PC-3 (cell line): Measurements from ENCODE around the gene GRIA2. TPM values are rescaled to one million over a fixed set of nuclear protein-coding genes. Genes with fewer than 3 reads are reported as not detected.

ENCODE experiments used
- ATAC-seq: fragments of 200-7000 bp; cut with Tn5 transposase; 2 replicates; pipeline ENCODE4 v1.9.1; 2020; ENCODE audit warnings: mild to moderate bottlenecking, moderate library complexity
- BruUV-seq: library from RNA; stranded (reverse); fragments of 400-500 nt; replicated peaks from 2 replicates; lab custom pipeline; 2021; lab: Mats Ljungman, UMichigan
- CTCF ChIA-PET: fragments of 300-600 bp; sonication (Branson Sonifier 250); formaldehyde crosslinking; loops from one replicate; lab custom pipeline; 2022; ENCODE audit warnings: antibody characterized with exemption; lab: Charles Lee
- POLR2A ChIA-PET: fragments of 300-600 bp; sonication (Branson Sonifier 250); formaldehyde crosslinking; loops from one replicate; lab custom pipeline; 2022; ENCODE audit warnings: antibody characterized with exemption; ENCODE audit not compliant: unreplicated experiment; lab: Charles Lee
- DNase-seq: peaks from one replicate; pipeline ENCODE4 v3.0.0-alpha.2; 2015
- H2AFZ ChIP-seq: fragments of 300-600 bp; sonication (generic); 2 replicates; pipeline ENCODE4 v1.6.0; 2016; ENCODE audit warnings: antibody characterized with exemption, low read length
- H3F3A ChIP-seq: fragments of 300-600 bp; sonication (generic); one replicate; pipeline ENCODE4 v1.6.0; 2017; ENCODE audit warnings: antibody characterized with exemption, low read length, control low read depth, mild to moderate bottlenecking; ENCODE audit not compliant: unreplicated experiment
- H3K27ac ChIP-seq: fragments of 300-600 bp; sonication (generic); 2 replicates; pipeline ENCODE4 v1.5.1; 2016; ENCODE audit warnings: mild to moderate bottlenecking, low read length
- H3K27me3 ChIP-seq: fragments of 300-600 bp; sonication (generic); 2 replicates; pipeline ENCODE4 v1.6.1; 2016; ENCODE audit warnings: low read length, mixed read lengths
- H3K36me3 ChIP-seq: fragments of 300-600 bp; sonication (generic); 2 replicates; pipeline ENCODE4 v1.6.1; 2016; ENCODE audit warnings: low read depth, mixed run types, low read length, mixed read lengths
- H3K4me1 ChIP-seq: fragments of 300-600 bp; sonication (generic); 2 replicates; pipeline ENCODE4 v1.5.1; 2016; ENCODE audit warnings: low read length; ENCODE audit not compliant: insufficient read depth
- H3K4me2 ChIP-seq: fragments of 300-600 bp; sonication (generic); 2 replicates; pipeline ENCODE4 v1.6.0; 2016; ENCODE audit warnings: low read length
- H3K4me3 ChIP-seq: fragments of 300-600 bp; sonication (generic); 2 replicates; pipeline ENCODE4 v1.5.1; 2016; ENCODE audit warnings: mild to moderate bottlenecking, low read length, mixed read lengths
- H3K79me2 ChIP-seq: fragments of 300-600 bp; sonication (generic); 2 replicates; pipeline ENCODE4 v1.6.1; 2017; ENCODE audit warnings: low read length, mixed read lengths
- H3K9ac ChIP-seq: fragments of 300-600 bp; sonication (generic); 2 replicates; pipeline ENCODE4 v1.6.0; 2016; ENCODE audit warnings: mild to moderate bottlenecking, low read length
- H3K9me2 ChIP-seq: fragments of 300-600 bp; sonication (generic); replicated peaks from 2 replicates; pipeline ENCODE4 v1.6.1; 2016; ENCODE audit warnings: mixed run types, low read length, mixed read lengths
- H3K9me3 ChIP-seq: fragments of 300-600 bp; sonication (generic); 2 replicates; pipeline ENCODE4 v1.6.1; 2016; ENCODE audit warnings: low read length, mixed read lengths
- H4K20me1 ChIP-seq: fragments of 300-600 bp; sonication (generic); 2 replicates; pipeline ENCODE4 v1.6.1; 2016; ENCODE audit warnings: low read length, mixed read lengths
- CTCF ChIP-seq: fragments of 300-600 bp; sonication (generic); conservative IDR thresholded peaks from 2 replicates; pipeline ENCODE4 v1.5.1; 2017; ENCODE audit warnings: antibody characterized with exemption, low read depth, mild to moderate bottlenecking, low read length
- EZH2 ChIP-seq: fragments of 300-600 bp; sonication (generic); IDR thresholded peaks from one replicate; pipeline ENCODE4 v1.6.1; 2017; ENCODE audit warnings: antibody characterized with exemption, mild to moderate bottlenecking, low read length; ENCODE audit not compliant: unreplicated experiment
- EZH2phosphoT487 ChIP-seq: fragments of 300-600 bp; sonication (generic); IDR thresholded peaks from 2 replicates; pipeline ENCODE4 v1.6.1; 2018; ENCODE audit warnings: mild to moderate bottlenecking, antibody characterized with exemption, low read length, borderline replicate concordance
- intact Hi-C: fragments of 100-400 bp; cut with micrococcal nuclease; formaldehyde crosslinking; loops from 2 replicates; pipeline ENCODE4 v1.9.0; 2023
- total RNA-seq: library from RNA; depleted of rRNA; stranded (reverse); fragments of >200 nt; gene quantifications from 2 replicates; pipeline ENCODE4 v1.2.3, GENCODE V29; 2014

Gene GRIA2
- total RNA-seq, 1 experiment from 2014 or later = not detected

GRCh38 chr4:157219711-157220370 is 687 bp upstream of the GRIA2 start:
- Histone ChIP-seq H3K36me3 (no peaks in the 10 kb centered on the region), H3K27ac (no peak overlapping the region), H4K20me1 (no peaks in the 10 kb centered on the region), H3K27me3 (peaks cover 10% of the 10 kb centered on the region; the same call in 1 of the 2 replicates), H3K4me2 (no peak overlapping the region), H3K4me1 (no peaks in the 10 kb centered on the region), H3K9ac (no peak overlapping the region), H3K9me2 (no peaks in the 10 kb centered on the region), H2AFZ (no peak overlapping the region), H3K9me3 (no peaks in the 10 kb centered on the region), H3K4me3 (no peak overlapping the region), H3K79me2 (no peaks in the 10 kb centered on the region), H3F3A (no peaks in the 10 kb centered on the region)
- ATAC-seq = no peak
- CTCF ChIA-PET = no interaction called here
- TF ChIP-seq EZH2phosphoT487 (no peak), EZH2 (no peak), CTCF (no peak)
- no peak for DNase-seq
- POLR2A ChIA-PET = no interaction called here
- BruUV-seq = no TSS peak
- intact Hi-C loops = loop anchor here (10.0 kb wide), 2 partner anchors 585 to 955 kb away; partner anchors contain the start of gene GASK1B

GRCh38 chr4:157221426-157221894 is 932 bp downstream of the GRIA2 start:
- no peak overlapping the region for H3K9ac ChIP-seq
- H3K9me2 ChIP-seq = no peaks in the 10 kb centered on the region
- H3K27ac ChIP-seq = no peak overlapping the region
- H3K36me3 ChIP-seq = no peaks in the 10 kb centered on the region
- TF ChIP-seq EZH2phosphoT487 (no peak), CTCF (no peak), EZH2 (no peak)
- DNase-seq = no peak
- no TSS peak for BruUV-seq
- H3K27me3 ChIP-seq = peaks cover 10% of the 10 kb centered on the region; the same call in 1 of the 2 replicates
- no peak overlapping the region for H3K4me3 ChIP-seq
- no peaks in the 10 kb centered on the region for H3F3A ChIP-seq
- no peaks in the 10 kb centered on the region for H3K9me3 ChIP-seq
- POLR2A ChIA-PET = no interaction called here
- H2AFZ ChIP-seq = no peak overlapping the region
- H3K79me2 ChIP-seq = no peaks in the 10 kb centered on the region
- H3K4me2 ChIP-seq = no peak overlapping the region
- no peak for ATAC-seq
- intact Hi-C loops = loop anchor here (10.0 kb wide), 1 partner anchor 583 kb away; no protein-coding TSS in a partner anchor
- no peaks in the 10 kb centered on the region for H4K20me1 ChIP-seq
- H3K4me1 ChIP-seq = no peaks in the 10 kb centered on the region
- CTCF ChIA-PET = no interaction called here
